Measurements from ENCODE around the gene DCC.

The DCC gene

DNA sequence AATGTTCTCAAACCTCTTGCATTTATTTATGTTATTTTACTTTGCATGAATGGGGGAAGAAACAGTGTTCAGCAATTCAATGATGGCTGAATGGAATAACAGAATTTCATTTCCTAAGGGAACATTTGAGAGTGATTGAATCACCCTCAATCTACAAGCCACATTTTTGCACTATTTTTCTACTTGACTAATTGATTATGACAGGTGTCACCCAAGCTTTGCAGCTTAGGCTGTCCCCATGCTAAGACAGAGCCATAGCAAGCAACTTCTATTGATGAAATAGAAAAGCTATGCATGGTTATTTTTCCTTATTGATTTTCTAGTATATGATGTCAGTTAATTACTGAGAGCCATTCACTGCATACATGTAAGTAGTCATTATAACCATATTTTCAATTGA, 795.7 kb downstream of the DCC start:
- no peak for DNase-seq
- H3K27me3 ChIP-seq = no peaks in the 10 kb centered on the region
- no peaks in the 10 kb centered on the region for H3K36me3 ChIP-seq
- TF ChIP-seq, protein P1, sequence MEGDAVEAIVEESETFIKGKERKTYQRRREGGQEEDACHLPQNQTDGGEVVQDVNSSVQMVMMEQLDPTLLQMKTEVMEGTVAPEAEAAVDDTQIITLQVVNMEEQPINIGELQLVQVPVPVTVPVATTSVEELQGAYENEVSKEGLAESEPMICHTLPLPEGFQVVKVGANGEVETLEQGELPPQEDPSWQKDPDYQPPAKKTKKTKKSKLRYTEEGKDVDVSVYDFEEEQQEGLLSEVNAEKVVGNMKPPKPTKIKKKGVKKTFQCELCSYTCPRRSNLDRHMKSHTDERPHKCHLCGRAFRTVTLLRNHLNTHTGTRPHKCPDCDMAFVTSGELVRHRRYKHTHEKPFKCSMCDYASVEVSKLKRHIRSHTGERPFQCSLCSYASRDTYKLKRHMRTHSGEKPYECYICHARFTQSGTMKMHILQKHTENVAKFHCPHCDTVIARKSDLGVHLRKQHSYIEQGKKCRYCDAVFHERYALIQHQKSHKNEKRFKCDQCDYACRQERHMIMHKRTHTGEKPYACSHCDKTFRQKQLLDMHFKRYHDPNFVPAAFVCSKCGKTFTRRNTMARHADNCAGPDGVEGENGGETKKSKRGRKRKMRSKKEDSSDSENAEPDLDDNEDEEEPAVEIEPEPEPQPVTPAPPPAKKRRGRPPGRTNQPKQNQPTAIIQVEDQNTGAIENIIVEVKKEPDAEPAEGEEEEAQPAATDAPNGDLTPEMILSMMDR (IDR thresholded peaks at IDR 0.05) = no peak
- H3K27ac ChIP-seq = no peak overlapping the region
- H3K4me1 ChIP-seq = no peaks in the 10 kb centered on the region
- no peaks in the 10 kb centered on the region for H3K9me3 ChIP-seq
- intact Hi-C loops (cut with DNase I; ENCODE audit: low total_unique reads) = no loop called here
- H3K4me3 ChIP-seq = no peak overlapping the region

DNA sequence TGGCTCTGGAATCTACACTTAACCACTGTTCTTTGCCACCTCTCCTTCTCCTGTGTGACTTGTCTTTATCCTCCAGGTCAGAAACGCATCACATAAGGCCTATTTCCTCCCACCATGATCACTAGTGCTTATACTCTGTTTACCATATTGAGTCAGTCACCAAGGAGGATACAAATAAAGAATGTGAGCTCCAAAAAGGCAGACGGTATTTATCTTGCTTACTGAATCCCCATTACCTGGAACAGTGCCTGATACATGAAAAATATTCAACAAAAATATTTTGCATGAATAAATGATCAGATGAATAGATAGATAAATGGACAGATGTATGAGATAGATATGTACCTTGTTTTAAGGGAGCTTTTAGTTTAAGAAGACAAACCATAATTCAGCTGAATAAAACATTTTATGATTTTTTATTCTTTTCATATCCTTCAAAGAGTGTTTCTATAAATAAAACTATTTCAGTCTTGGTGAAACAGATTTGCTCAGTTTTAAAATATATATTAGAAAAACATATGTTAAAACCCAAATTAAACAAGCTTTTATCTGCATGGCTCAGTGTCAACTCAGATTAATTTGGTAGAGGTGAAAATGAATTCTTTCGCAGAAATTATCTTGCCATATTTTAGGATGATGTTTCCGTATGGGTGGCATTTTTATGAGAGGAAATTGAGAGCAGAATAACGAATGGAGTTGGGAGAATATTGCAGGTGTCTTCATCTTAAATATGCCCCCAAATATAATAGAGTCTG, 799.9 kb downstream of the DCC start:
- Histone ChIP-seq H3K4me1 (no peaks in the 10 kb centered on the region), H3K4me3 (no peak overlapping the region), H3K9me3 (no peaks in the 10 kb centered on the region), H3K36me3 (no peaks in the 10 kb centered on the region), H3K27me3 (no peaks in the 10 kb centered on the region), H3K27ac (no peak overlapping the region)
- TF ChIP-seq, protein P1 (IDR thresholded peaks at IDR 0.05) = no peak
- no peak for DNase-seq
- intact Hi-C loops (cut with DNase I; ENCODE audit: low total_unique reads) = no loop called here

DNA sequence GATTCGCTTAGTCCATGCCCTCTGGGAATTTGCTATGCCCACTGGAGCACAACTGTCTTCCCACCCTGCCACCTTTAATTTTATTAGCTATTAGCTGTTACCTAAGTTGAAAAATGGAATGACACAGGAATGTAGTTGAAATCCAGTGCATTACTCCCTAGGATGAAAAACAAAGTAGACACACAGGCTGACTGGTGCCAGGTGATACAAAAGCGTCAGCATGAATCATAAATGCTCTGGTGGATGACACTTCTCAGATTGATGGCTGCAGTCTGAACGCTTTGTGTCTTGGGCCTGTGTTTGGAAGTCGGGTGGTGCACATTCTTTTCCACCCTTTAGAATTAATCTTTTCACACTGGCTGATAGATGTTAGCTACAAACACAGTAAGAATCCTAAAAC, 802.0 kb downstream of the DCC start:
- H3K4me1 ChIP-seq = no peaks in the 10 kb centered on the region
- no peaks in the 10 kb centered on the region for H3K9me3 ChIP-seq
- intact Hi-C loops (cut with DNase I; ENCODE audit: low total_unique reads) = no loop called here
- H3K4me3 ChIP-seq = no peak overlapping the region
- no peak for DNase-seq
- TF ChIP-seq, protein P1 (IDR thresholded peaks at IDR 0.05) = no peak
- H3K27me3 ChIP-seq = no peaks in the 10 kb centered on the region
- H3K27ac ChIP-seq = no peak overlapping the region
- H3K36me3 ChIP-seq = no peaks in the 10 kb centered on the region

DNA sequence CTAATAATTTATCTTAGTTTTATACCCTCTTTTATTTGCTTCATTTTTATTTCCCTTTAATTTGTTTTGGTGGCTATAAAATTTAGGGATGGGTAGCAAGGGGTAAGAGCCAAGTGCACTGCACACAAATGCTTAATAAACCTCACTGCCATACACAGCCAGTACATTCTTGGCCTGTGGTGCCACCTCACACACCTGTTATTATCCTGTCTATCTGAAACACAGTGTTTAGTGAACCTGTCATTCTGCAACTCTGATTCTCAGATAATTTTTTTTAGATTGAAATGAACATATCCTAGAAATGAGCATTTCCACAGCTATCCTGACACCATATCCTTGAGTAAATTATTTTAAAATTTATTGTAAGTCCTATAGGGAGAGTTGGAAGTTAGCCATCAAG, 807.5 kb downstream of the DCC start:
- Histone ChIP-seq H3K4me1 (no peaks in the 10 kb centered on the region), H3K9me3 (no peaks in the 10 kb centered on the region), H3K36me3 (no peaks in the 10 kb centered on the region), H3K4me3 (no peak overlapping the region), H3K27me3 (no peaks in the 10 kb centered on the region), H3K27ac (no peak overlapping the region)
- no peak for DNase-seq
- intact Hi-C loops (cut with DNase I; ENCODE audit: low total_unique reads) = no loop called here
- TF ChIP-seq, protein P1 (IDR thresholded peaks at IDR 0.05) = no peak

DNA sequence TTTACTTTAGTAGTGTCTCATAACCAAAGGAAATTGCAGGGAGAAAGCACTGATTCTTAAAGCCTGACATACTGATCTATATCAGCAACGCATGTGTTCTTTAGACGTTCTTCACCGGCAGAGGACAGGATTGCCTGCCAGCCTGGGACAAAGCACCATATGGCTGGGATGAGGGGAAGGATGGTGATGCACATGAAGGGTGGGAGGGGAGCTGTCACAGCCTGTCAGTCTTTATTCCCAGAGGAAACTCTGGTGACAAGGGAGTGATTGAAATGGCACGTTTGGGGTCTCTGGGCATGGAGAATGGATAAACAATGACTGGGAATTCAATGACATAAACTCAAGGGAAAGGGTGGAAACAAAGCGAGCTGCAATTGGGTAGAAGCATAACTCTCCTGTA, 808.1 kb downstream of the DCC start:
- H3K4me3 ChIP-seq = no peak overlapping the region
- TF ChIP-seq, protein P1 (IDR thresholded peaks at IDR 0.05) = no peak
- no peaks in the 10 kb centered on the region for H3K9me3 ChIP-seq
- DNase-seq = no peak
- H3K27ac ChIP-seq = no peak overlapping the region
- no peaks in the 10 kb centered on the region for H3K27me3 ChIP-seq
- intact Hi-C loops (cut with DNase I; ENCODE audit: low total_unique reads) = no loop called here
- H3K36me3 ChIP-seq = no peaks in the 10 kb centered on the region
- H3K4me1 ChIP-seq = no peaks in the 10 kb centered on the region

DNA sequence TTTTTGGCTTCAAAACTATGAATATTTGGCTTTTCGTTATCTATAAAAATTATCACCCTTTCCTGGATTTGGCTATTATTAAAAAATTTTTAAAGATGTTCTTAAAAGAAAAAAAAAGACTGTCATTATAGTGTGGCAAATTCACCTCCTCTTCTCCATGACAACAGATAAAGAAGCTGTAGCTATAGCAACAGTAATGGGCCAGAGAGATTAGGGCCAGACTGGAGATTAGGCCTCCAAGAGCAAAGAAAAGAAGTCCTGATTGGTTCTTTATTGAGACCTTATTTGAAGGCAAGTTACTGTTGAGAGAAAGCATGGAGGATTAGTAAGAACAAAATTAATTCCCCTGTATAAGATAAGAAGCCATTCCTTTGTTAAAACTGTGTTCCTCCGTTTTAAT, 812.5 kb downstream of the DCC start:
- TF ChIP-seq, protein P1 (IDR thresholded peaks at IDR 0.05) = no peak
- H3K27me3 ChIP-seq = no peaks in the 10 kb centered on the region
- H3K36me3 ChIP-seq = no peaks in the 10 kb centered on the region
- intact Hi-C loops (cut with DNase I; ENCODE audit: low total_unique reads) = no loop called here
- no peaks in the 10 kb centered on the region for H3K4me1 ChIP-seq
- no peaks in the 10 kb centered on the region for H3K9me3 ChIP-seq
- no peak for DNase-seq
- no peak overlapping the region for H3K4me3 ChIP-seq
- H3K27ac ChIP-seq = no peak overlapping the region

Measured in tibial artery (tissue), 4 donors.